HG03103 (cell line): ENCODE data around the gene SLC29A1.

Experiments
- ATAC-seq: cut with Tn5 transposase; IDR thresholded peaks from one replicate; pipeline ENCODE4 v1.9.1; 2021; ENCODE audit warnings: low read depth; ENCODE audit not compliant: unreplicated experiment

Gene SLC29A1

DNA sequence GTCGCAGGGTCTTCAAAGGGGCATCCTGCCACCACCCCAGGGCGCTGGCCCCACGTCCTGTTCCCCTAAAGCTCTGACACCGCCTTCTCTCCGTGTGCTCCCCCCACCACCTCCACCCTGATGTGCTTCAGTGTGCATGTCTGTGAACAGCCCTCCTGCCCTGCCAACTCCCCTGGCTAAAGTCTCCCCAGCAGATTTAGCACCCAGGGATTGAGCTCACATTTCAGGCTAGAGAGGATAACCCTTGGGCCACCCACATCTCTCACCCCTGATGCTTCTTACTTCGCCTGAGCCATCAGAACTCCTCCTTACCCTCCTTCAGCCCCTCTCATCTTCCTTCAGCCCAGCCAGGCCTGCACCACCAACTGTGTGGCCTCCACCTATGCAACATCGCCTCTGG lies 54.4 kb downstream of the SLC29A1 start:
- no peak for ATAC-seq

DNA sequence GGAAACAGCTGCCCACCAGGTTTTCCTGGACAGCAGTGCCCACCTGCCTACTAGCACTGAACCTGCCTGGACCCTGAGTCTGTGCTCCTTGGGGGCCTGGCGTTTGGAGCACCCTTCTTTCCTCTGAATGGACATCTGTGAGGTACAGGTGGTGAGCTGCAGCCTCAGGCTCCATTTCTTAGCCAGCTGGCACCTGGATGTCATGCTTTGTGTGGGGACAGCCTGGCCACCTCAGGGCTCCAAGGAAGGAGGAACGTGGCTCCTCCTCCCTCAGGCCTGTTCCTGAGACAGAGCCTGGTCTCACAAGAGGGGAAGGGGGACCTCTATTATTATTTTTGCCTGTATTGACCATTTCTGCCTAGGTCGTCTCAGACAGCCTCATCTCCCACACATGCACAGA lies 54.9 kb downstream of the SLC29A1 start:
- ATAC-seq, result no peak

DNA sequence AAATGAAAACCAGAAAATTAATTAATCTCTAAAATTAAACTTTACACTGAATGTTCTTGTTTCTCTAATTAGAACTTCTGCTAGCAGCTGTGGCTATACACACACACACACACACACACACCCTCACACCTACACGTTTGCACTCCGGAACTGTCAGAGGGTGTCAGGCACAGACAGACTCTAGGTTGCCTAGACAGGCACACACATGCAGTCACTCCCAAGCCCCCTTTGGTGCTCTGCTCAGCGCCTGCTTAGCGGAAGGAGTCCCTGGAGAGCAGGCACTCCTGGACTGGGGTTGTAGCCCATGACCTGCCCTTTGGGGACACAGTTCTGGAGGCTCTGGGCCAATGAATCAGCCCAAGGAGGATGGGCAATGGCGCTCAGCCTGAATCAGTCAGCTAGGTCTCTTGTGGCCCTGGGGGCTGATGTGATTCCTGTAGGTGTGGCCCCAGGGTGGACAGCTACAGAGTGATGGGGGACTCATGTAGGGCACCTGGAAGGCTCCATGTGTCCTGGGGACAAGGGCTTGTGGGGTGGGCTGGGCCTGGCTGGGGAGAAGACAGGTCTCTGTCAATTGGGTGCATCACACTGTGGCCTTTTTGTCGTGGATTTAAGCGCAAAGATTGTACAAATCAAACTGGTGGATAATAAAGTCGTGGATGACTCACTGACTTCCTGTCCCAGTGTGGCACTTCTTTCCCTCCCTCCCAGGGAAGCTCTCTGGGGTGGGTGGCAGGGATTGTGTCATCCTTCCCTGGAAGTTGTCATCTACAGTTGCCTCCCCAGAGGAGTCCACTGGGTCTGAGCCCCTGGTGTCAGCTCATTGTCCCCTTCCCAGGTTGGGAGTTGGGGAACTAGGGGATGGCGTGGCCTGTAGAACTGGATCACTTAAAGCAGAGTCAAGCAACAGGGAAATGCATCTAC lies 55.6 kb downstream of the SLC29A1 start:
- no peak for ATAC-seq
